Measurements from ENCODE around the gene TIMM10. TPM values are rescaled to one million over a fixed set of nuclear protein-coding genes. Genes with fewer than 3 reads are reported as not detected.
"Not testable (repeated sequence)": the region's sequence is repeated elsewhere in the genome, so short reads cannot be mapped to it uniquely, and the experiment has no call there.

TIMM10 gene
- total and polyA plus RNA-seq, 2 donors (not counting 1 experiment from before 2014, with no cell fraction given), result 32.2 to 57.6 TPM

DNA sequence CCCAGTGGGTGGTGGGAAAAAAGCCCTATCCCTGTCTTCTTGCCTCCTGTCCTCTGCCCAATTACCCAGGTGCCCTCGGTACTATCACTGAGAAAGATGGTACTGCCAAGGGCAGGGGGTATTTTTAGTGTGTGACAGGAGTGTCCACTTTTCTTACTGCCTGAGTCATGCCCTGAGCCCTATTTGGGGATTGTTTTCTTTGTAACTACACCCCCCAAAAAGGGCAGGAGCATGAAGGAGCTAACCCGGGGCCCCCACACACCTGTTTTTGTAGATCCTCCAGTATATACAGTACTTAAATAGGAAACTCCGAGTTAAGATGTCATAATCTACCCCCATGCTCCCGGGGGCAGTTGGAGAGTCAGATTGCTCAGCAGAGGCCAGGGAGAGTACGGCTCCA is 10.6 kb upstream of the TIMM10 start:
- no peak overlapping the region for H3K27ac ChIP-seq (ENCODE audit: insufficient read depth, low read length)
- no peak overlapping the region for H3K4me3 ChIP-seq (replicated peaks in 1 of 4; ENCODE audit: control extremely low read depth in 1 of 4, insufficient read depth in 1 of 4, low read depth in 3 of 4, low read length in 4 of 4)
- no peak overlapping the region for H2AFZ ChIP-seq (ENCODE audit: low read length)
- H3K27me3 ChIP-seq (ENCODE audit: control insufficient read depth, insufficient read depth, low read length), result peaks cover 12% of the 10 kb centered on the region
- no peak overlapping the region for H3K9ac ChIP-seq (ENCODE audit: insufficient read depth, low read length)
- H3K4me2 ChIP-seq (ENCODE audit: extremely low read depth, insufficient read depth, low read length), result no peak overlapping the region
- H3K4me1 ChIP-seq (ENCODE audit: control insufficient read depth, extremely low read depth, insufficient read depth, low read length), result no peaks in the 10 kb centered on the region
- no peaks in the 10 kb centered on the region for H3K9me3 ChIP-seq (ENCODE audit: control insufficient read depth, insufficient read depth, low read depth, low read length)
- H3K79me2 ChIP-seq (ENCODE audit: control insufficient read depth, insufficient read depth, low read length), result no peaks in the 10 kb centered on the region
- DNase-seq (ENCODE audit: low read depth in 2 of 2), result no peak
- TF ChIP-seq EZH2 (IDR thresholded peaks at IDR 0.05; ENCODE audit: low read length, missing control alignments), result no peak
- TF ChIP-seq, protein P1, sequence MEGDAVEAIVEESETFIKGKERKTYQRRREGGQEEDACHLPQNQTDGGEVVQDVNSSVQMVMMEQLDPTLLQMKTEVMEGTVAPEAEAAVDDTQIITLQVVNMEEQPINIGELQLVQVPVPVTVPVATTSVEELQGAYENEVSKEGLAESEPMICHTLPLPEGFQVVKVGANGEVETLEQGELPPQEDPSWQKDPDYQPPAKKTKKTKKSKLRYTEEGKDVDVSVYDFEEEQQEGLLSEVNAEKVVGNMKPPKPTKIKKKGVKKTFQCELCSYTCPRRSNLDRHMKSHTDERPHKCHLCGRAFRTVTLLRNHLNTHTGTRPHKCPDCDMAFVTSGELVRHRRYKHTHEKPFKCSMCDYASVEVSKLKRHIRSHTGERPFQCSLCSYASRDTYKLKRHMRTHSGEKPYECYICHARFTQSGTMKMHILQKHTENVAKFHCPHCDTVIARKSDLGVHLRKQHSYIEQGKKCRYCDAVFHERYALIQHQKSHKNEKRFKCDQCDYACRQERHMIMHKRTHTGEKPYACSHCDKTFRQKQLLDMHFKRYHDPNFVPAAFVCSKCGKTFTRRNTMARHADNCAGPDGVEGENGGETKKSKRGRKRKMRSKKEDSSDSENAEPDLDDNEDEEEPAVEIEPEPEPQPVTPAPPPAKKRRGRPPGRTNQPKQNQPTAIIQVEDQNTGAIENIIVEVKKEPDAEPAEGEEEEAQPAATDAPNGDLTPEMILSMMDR (conservative IDR thresholded peaks at IDR 0.05 in 1 of 2, IDR thresholded peaks at IDR 0.05 in 1 of 2; ENCODE audit: low read depth in 1 of 2, low read length in 2 of 2), result no peak
- no peaks in the 10 kb centered on the region for H3K36me3 ChIP-seq (ENCODE audit: control insufficient read depth, insufficient read depth, low read length)
- H4K20me1 ChIP-seq (ENCODE audit: control insufficient read depth, extremely low read depth, insufficient read depth, low read length), result no peaks in the 10 kb centered on the region

DNA sequence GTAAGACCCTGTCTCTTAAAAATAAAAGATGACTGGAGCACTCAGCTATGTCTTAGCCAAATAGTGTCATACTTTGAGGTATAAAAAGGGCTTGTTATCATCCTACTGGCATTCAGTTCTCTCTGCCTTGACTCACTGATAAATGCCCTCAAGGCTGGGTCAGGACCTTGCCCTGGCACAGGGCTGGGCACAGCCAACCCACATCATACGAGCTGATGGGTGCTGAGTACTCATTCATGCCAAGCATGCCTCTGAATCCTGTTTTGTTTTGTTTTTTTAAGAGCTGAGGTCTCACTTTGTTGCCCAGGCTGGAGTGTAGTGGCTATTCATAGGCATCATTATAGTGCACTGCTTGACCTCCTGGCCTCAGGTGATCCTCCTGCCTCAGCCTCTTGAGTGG is 8.8 kb upstream of the TIMM10 start:
- TF ChIP-seq, protein P1 (conservative IDR thresholded peaks at IDR 0.05 in 1 of 2, IDR thresholded peaks at IDR 0.05 in 1 of 2; ENCODE audit: low read depth in 1 of 2, low read length in 2 of 2), result no peak
- TF ChIP-seq EZH2 (IDR thresholded peaks at IDR 0.05; ENCODE audit: low read length, missing control alignments), result no peak
- no peaks in the 10 kb centered on the region for H3K4me1 ChIP-seq (ENCODE audit: control insufficient read depth, extremely low read depth, insufficient read depth, low read length)
- H3K4me2 ChIP-seq (ENCODE audit: extremely low read depth, insufficient read depth, low read length), result no peak overlapping the region

DNA sequence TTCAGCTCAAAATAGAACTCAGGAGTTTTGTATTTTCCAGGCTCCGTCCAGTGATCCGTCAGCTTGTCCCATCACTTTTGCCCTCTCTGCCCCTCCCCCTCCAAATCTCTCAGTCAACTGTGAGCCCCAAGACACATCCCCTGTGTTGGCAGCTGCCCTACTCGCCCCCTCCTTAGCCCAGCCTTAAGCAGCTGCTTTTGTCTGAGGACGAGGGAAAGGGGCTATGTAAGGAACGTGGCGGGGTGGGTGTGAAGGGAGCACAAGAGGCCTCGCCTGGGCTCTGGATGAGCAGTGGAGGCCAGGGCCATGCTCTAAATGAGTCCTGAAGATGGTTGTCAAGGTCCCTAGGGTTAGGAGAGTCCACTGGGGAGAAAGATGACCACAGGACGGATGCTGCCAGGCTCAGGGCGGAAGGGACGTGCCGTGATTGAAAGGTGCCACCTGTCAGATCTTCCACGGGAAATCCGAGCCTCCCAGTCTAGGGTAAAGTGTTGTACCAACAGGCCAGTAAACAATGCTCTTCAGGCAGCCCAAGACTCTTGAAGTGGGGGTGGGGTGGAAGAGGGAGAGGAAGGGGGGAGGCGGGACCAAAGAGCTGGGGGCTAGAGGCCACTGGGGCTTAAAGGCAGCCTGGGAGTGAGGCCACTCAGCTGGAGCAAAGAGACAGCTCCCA is 6.5 kb upstream of the TIMM10 start, which contains the start of gene SMTNL1:
SMTNL1 (plus strand) TSS at position 649 of the 673 bp plus-strand sequence. CDS start 5,048 bp downstream, outside the sequence.
- Histone ChIP-seq H3K9me3 (ENCODE audit: control insufficient read depth, insufficient read depth, low read depth, low read length) (no peaks in the 10 kb centered on the region), H3K9ac (ENCODE audit: insufficient read depth, low read length) (no peak within 1 kb of the TSS), H4K20me1 (ENCODE audit: control insufficient read depth, extremely low read depth, insufficient read depth, low read length) (no peaks in the 10 kb centered on the region), H3K27ac (ENCODE audit: insufficient read depth, low read length) (no peak within 1 kb of the TSS), H3K36me3 (ENCODE audit: control insufficient read depth, insufficient read depth, low read length) (no peaks in the 10 kb centered on the region), H3K4me2 (ENCODE audit: extremely low read depth, insufficient read depth, low read length) (no peak within 1 kb of the TSS), H3K4me3 (replicated peaks in 1 of 4; ENCODE audit: control extremely low read depth in 1 of 4, insufficient read depth in 1 of 4, low read depth in 3 of 4, low read length in 4 of 4) (no peak within 1 kb of the TSS), H2AFZ (ENCODE audit: low read length) (no peak within 1 kb of the TSS), H3K79me2 (ENCODE audit: control insufficient read depth, insufficient read depth, low read length) (no peaks in the 10 kb centered on the region), H3K4me1 (ENCODE audit: control insufficient read depth, extremely low read depth, insufficient read depth, low read length) (no peaks in the 10 kb centered on the region), H3K27me3 (ENCODE audit: control insufficient read depth, insufficient read depth, low read length) (peaks cover 3% of the 10 kb centered on the region)
- DNase-seq (ENCODE audit: low read depth in 2 of 2), result no peak
- no peak for TF ChIP-seq EZH2 (IDR thresholded peaks at IDR 0.05; ENCODE audit: low read length, missing control alignments)
- TF ChIP-seq, protein P1 (conservative IDR thresholded peaks at IDR 0.05 in 1 of 2, IDR thresholded peaks at IDR 0.05 in 1 of 2; ENCODE audit: low read depth in 1 of 2, low read length in 2 of 2), result no peak

More for the DNA sequence above, 8.8 kb upstream of the TIMM10 start:
- Histone ChIP-seq H3K36me3 (ENCODE audit: control insufficient read depth, insufficient read depth, low read length) (no peaks in the 10 kb centered on the region), H3K27me3 (ENCODE audit: control insufficient read depth, insufficient read depth, low read length) (peaks cover 12% of the 10 kb centered on the region), H4K20me1 (ENCODE audit: control insufficient read depth, extremely low read depth, insufficient read depth, low read length) (no peaks in the 10 kb centered on the region), H3K27ac (ENCODE audit: insufficient read depth, low read length) (no peak overlapping the region), H3K9ac (ENCODE audit: insufficient read depth, low read length) (no peak overlapping the region), H3K9me3 (ENCODE audit: control insufficient read depth, insufficient read depth, low read depth, low read length) (no peaks in the 10 kb centered on the region), H2AFZ (ENCODE audit: low read length) (no peak overlapping the region), H3K79me2 (ENCODE audit: control insufficient read depth, insufficient read depth, low read length) (no peaks in the 10 kb centered on the region), H3K4me3 (replicated peaks in 1 of 4; ENCODE audit: control extremely low read depth in 1 of 4, insufficient read depth in 1 of 4, low read depth in 3 of 4, low read length in 4 of 4) (no peak overlapping the region)
- no peak for DNase-seq (ENCODE audit: low read depth in 2 of 2)

DNA sequence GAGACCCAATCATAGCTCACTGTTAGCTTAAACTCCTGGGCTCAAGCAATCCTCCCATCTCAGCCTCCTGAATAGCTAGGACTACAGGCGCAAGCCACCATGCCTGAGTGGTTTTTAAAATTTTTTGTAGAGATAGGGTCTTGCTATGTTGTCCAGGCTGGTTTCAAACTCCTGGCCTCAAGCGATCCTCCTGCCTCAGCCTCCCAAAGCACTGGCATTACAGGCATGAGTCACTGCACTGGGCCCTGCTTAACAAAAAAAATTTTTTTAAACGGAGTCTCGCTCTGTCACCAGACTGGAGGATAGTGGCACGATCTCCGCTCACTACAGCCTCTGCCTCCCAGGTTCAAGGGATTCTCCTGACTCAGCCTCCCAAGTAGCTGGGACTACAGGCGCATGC is 3.9 kb upstream of the TIMM10 start:
- not testable (repeated sequence) for DNase-seq (ENCODE audit: low read depth in 2 of 2); H2AFZ ChIP-seq (ENCODE audit: low read length); H3K36me3 ChIP-seq (ENCODE audit: control insufficient read depth, insufficient read depth, low read length); H3K9me3 ChIP-seq (ENCODE audit: control insufficient read depth, insufficient read depth, low read depth, low read length); H3K4me2 ChIP-seq (ENCODE audit: extremely low read depth, insufficient read depth, low read length); H3K27ac ChIP-seq (ENCODE audit: insufficient read depth, low read length); H3K9ac ChIP-seq (ENCODE audit: insufficient read depth, low read length); H3K27me3 ChIP-seq (ENCODE audit: control insufficient read depth, insufficient read depth, low read length); H3K4me3 ChIP-seq (replicated peaks in 1 of 4; ENCODE audit: control extremely low read depth in 1 of 4, insufficient read depth in 1 of 4, low read depth in 3 of 4, low read length in 4 of 4); H3K4me1 ChIP-seq (ENCODE audit: control insufficient read depth, extremely low read depth, insufficient read depth, low read length); H4K20me1 ChIP-seq (ENCODE audit: control insufficient read depth, extremely low read depth, insufficient read depth, low read length)
- peaks cover 11% of the 10 kb centered on the region for H3K79me2 ChIP-seq (ENCODE audit: control insufficient read depth, insufficient read depth, low read length)

Measured in fibroblast of lung (primary cell).